Smooth muscle cell of the brain vasculature (primary cell): ENCODE measurements around the gene FSTL4.

Experiments used
- DNase-seq: peaks from one replicate; pipeline ENCODE4 v3.0.0-alpha.2; 2012; ENCODE audit warnings: low read depth, low spot score

Gene FSTL4

DNA sequence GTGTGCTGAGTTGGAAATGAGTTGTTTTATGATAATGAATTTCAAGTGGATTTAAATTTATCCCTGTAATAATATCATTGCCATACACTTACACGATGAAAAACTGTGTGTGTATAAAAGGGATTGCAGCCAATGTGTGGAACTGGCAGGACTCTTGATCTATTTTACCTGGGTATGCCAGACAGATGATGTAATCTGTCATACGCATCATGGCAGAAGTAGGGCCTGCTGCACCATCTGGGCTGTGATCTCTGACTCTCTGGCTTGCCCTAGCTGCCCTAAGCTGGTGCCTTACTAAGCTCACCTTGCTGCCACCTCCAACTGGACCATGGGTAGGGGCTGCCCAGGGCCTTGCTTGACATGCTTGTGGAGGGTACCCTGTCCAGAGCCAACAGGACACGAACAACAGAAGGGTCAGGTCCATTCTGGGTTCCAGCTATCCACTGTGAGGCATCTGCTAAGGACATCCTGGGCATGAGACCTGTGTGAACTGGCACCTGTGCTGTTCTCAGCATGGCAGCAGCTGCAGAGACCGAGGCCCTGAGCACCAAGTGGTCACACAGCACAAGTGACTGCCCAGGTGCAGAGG is 184.2 kb downstream of the FSTL4 start:
- DNase-seq = no peak

GRCh38 chr5:133427121-133427777 is 185.1 kb downstream of the FSTL4 start:
- DNase-seq = no peak

- DNase-seq = no peak
Observed at GRCh38 chr5:133426264-133426663, 186.1 kb downstream of the FSTL4 start.

DNA sequence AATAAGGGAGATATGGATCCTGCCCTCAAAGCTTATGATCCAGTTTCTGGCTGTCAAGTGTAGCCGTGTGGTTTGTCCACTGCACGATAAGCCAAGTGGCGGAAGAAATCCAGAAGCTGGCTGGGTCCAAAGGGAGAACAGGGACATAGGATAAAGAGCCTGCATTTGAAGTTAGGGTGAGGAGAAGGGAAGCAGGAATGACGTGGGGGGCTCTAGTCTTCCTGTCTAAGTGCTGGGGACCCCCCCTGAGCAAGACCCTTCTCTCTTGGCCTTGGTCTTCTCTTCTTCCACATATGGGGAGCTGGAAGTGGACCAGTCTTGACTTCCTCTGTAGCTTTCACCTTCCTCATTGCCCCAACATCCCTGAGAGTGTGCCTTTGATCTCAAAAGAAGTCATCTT is 186.6 kb downstream of the FSTL4 start:
- no peak for DNase-seq

DNA sequence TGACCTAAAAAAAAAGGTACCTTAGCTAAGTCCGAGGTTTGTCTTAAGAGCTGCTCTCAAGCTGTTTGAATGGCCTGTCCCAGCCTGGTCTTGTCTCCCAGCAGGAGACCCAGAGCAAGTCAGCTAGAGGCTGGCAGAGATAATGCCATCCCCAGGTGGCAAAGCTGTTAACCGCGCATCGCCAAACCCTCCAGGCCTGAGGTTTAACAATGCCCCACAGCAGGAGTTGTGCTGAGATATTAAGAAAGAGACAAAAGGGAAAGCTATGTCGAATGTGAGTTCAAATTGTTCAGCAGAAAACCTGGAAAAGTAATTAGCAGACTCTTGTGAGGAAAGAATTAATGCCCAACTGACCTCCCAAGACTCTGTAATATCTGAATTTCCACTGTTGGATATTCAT is 187.1 kb downstream of the FSTL4 start:
- no peak for DNase-seq

DNA sequence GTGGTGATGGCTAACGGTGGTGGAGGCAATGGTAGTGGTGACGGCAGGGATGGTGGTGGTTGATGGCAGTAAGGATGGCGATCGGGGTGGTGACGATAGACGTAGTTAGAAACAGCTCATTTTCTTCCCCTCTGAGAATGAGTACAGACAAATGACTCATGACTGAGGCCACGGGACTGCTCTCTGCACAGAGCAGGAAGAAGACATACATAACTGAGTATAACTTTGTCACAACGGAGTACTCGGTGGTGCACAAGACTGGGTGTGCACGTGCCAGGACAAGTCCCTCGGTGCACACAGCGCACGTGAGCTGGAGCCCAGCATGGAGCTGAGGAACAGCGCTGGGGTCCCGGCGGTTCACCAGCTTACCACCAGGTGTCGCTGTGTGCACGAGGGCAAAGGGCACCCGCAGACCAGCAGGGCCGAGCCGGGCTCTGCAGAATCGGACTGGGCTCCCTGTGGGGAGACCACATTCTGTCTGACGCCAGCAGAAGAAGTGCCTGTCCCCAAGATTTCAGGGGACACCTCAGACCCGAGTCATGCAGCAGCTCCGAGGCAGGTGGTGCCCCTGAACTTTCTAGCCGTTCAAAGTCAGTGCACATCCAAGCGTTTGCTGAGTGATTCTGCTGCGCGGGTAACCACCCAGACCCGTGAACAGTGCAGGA is 188.6 kb downstream of the FSTL4 start:
- no peak for DNase-seq

DNA sequence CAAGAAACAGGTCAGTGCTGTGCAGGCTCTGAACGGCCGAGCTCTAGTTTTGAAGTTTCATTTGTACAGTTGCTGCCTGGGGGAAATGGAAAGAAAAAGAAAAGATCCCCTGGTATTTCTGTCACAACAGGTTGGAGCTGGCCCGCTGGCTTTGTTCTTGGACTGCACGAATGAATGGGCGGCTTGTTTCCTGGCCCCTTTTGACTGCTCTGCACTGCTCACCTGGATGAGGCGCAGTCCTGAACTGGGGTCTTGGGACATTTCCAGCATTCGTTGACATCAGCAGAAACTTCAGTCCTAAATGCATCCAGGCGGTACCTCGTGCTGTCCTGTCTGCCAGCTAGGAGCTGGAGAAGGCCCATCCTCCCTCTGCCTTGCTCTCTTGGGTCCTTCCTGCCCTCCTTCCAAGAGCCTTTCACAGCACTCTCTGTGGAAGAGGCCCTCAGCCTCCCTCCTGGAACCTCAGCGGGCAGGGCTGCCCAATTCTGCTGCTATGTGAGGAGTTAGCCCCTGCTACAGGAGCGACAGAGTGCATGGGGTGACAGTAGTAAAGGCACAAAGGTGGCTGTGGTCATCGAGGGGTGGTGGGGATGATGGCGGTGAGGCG is 189.2 kb downstream of the FSTL4 start:
- no peak for DNase-seq

DNA sequence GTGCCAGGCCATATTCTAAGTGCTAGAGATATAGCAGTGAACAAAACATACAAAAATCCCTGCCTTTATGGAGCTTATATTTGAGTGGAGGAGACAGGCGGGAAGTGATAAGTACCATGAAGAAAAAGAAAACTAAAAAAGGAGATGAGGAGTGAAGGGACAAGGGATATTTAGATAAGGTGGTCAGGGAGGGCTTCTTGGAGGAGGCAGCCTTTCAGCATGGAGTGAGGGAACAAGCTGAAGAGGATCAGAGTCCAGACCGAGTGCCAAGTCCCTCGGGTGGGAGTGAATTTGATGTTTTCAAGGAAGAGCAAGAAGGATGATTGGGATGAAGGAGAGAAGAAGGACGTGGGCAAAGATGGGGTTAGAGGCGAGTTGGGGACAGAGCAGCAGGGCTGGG is 190.5 kb downstream of the FSTL4 start:
- no peak for DNase-seq

GRCh38 chr5:133421394-133421793 is 190.9 kb downstream of the FSTL4 start:
- DNase-seq = no peak

GRCh38 chr5:133420440-133421301 is 191.7 kb downstream of the FSTL4 start:
- no peak for DNase-seq

- no peak for DNase-seq
Observed at GRCh38 chr5:133415906-133416305, 196.4 kb downstream of the FSTL4 start.

DNA sequence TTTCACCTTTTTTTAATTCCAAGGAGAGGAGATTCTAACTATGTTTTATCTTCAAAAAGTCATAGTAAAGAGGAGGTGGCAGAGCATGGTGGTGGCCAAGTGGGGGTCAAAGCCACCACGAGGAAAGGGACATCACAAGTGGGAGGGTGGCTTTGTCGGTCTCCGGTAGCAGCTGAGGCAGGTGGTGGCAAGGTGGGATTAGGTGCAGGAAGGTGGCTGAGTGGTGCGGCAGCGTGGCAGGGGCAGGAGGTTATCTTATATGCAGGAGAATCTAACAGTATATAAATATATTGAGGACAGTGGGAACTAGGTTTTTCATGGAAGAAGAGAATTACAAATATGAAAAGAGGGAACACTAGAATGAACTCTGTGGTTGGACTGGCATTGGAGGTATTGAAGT is 196.8 kb downstream of the FSTL4 start:
- DNase-seq = no peak

- no peak for DNase-seq
Observed at GRCh38 chr5:133412661-133413060, 199.7 kb downstream of the FSTL4 start.

- no peak for DNase-seq
Observed at GRCh38 chr5:133410335-133410828, 202.0 kb downstream of the FSTL4 start.

DNA sequence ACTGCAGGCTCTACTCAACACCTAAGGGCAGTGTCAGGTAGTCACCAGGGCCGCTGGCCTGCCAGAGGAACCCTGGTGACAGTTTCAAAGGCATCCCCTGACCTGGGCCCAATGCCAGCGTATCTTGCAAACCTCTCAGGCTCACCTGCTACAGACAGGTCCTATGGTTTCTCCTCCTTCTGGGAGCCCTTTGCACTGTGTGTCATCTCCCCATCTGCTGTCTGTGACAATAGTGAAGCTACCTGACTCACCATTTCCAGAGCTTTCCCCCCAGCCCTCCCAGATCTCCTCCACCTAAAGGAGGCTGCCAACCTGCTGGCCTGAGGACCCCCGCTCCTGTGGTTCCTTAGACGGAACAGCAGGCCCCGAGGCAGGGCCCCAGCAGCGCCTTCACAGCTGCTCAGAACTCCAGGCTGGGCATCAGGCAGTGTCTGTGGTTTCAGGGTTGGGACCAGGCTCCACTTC is 203.1 kb downstream of the FSTL4 start:
- DNase-seq = no peak

GRCh38 chr5:133408322-133408721 is 204.0 kb downstream of the FSTL4 start:
- no peak for DNase-seq

DNA sequence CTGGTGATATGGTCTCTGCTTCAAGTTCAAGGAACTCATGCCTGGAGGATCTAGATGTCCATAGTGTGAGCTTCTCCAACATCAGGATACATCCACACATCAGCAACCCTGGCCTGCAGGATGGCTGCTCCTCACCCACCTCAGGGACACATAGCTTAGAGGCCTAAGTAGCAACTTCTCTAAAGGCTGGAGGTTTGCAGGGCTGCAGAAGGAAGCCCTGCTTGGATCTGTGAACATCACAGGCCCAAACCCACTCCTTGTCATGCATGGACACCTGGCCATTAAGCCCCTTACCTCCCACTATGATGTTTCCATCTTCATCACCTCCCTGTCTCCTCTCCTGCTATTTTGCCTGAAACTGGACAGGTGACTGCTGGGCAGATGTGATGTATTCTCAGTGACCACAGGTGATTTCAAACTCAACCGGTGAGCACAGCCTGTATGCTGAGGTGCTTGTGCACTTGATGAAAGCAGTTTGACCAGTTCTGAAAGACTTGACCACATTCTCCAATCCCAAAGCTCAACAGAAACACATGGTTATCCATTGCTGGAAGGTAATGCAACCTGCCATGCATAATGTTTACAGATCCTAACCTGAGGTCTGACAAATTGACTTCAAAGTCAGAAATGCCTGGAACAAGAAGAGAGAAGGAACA is 205.2 kb downstream of the FSTL4 start:
- no peak for DNase-seq

GRCh38 chr5:133406208-133406976 is 205.9 kb downstream of the FSTL4 start:
- DNase-seq = no peak

- no peak for DNase-seq
Observed at GRCh38 chr5:133405275-133406034, 206.9 kb downstream of the FSTL4 start.
